HCT116 (cell line): Measurements from ENCODE around the gene APOM.

Experiments
- CTCF ChIP-seq, 3 experiments: fragments of 200-600 bp in 1 of 3; sonication (generic) in 1 of 3; IDR thresholded peaks in 2 of 3; conservative IDR thresholded peaks in 1 of 3; 2 replicates each; pipeline ENCODE4 v1.5.1; 2012 to 2017; ENCODE audit warnings: low read depth in 2 of 3, low read length in 2 of 3, antibody characterized with exemption in 1 of 3, borderline replicate concordance in 1 of 3, control low read depth in 1 of 3, mild to moderate bottlenecking in 1 of 3, mixed read lengths in 1 of 3, mixed run types in 1 of 3, moderate library complexity in 1 of 3; ENCODE audit not compliant: insufficient read depth in 1 of 3
- EGR1 ChIP-seq: IDR thresholded peaks from 2 replicates; pipeline ENCODE4 v1.6.1; 2012; ENCODE audit warnings: low read depth
- ELF1 ChIP-seq: IDR thresholded peaks from 2 replicates; pipeline ENCODE4 v1.6.1; 2012; ENCODE audit warnings: low read depth, borderline replicate concordance
- EZH2 ChIP-seq: fragments of 200-600 bp; sonication (generic); IDR thresholded peaks from 2 replicates; pipeline ENCODE4 v1.6.1; 2017; ENCODE audit warnings: antibody characterized with exemption, mixed run types
- EZH2phosphoT487 ChIP-seq: fragments of 200-600 bp; IDR thresholded peaks from 2 replicates; pipeline ENCODE4 v1.6.1; 2018; ENCODE audit warnings: antibody characterized with exemption, borderline replicate concordance
- POLR2A ChIP-seq: IDR thresholded peaks from 2 replicates; pipeline ENCODE4 v1.7.0; 2011; ENCODE audit warnings: borderline replicate concordance; ENCODE audit not compliant: insufficient read depth, insufficient read length; ENCODE audit errors: extremely low read depth
- RAD21 ChIP-seq: IDR thresholded peaks from 2 replicates; pipeline ENCODE4 v1.6.1; 2012; ENCODE audit warnings: low read depth, mild to moderate bottlenecking
- SRF ChIP-seq: IDR thresholded peaks from 2 replicates; pipeline ENCODE4 v1.6.1; 2012; ENCODE audit warnings: low read depth
- TCF7L2 ChIP-seq: IDR thresholded peaks from 2 replicates; pipeline ENCODE4 v1.7.0; 2011; ENCODE audit warnings: borderline replicate concordance, inconsistent platforms; ENCODE audit not compliant: insufficient read depth, insufficient read length; ENCODE audit errors: extremely low read depth
- ZNF274 ChIP-seq: fragments of 200-500 bp; sonication (Bioruptor generic); IDR thresholded peaks from 2 replicates; pipeline ENCODE4 v1.6.1; 2014; ENCODE audit warnings: mild to moderate bottlenecking, low read depth, low read length, inconsistent platforms
- TF ChIP-seq, protein P1 (sequence below): IDR thresholded peaks from 2 replicates; pipeline ENCODE4 v1.6.1; 2012; ENCODE audit warnings: low read depth

GRCh38 chr6:31676904-31677303 lies 21.2 kb downstream of the APOM start:
- TF ChIP-seq CTCF (IDR thresholded peaks at IDR 0.05 in 2 of 3, conservative IDR thresholded peaks at IDR 0.05 in 1 of 3; ENCODE audit: borderline replicate concordance in 1 of 3, insufficient read depth in 1 of 3, low read depth in 2 of 3, low read length in 2 of 3): no peak
- TF ChIP-seq EZH2phosphoT487: no peak
- no peak for TF ChIP-seq SRF
- TF ChIP-seq, protein P1, sequence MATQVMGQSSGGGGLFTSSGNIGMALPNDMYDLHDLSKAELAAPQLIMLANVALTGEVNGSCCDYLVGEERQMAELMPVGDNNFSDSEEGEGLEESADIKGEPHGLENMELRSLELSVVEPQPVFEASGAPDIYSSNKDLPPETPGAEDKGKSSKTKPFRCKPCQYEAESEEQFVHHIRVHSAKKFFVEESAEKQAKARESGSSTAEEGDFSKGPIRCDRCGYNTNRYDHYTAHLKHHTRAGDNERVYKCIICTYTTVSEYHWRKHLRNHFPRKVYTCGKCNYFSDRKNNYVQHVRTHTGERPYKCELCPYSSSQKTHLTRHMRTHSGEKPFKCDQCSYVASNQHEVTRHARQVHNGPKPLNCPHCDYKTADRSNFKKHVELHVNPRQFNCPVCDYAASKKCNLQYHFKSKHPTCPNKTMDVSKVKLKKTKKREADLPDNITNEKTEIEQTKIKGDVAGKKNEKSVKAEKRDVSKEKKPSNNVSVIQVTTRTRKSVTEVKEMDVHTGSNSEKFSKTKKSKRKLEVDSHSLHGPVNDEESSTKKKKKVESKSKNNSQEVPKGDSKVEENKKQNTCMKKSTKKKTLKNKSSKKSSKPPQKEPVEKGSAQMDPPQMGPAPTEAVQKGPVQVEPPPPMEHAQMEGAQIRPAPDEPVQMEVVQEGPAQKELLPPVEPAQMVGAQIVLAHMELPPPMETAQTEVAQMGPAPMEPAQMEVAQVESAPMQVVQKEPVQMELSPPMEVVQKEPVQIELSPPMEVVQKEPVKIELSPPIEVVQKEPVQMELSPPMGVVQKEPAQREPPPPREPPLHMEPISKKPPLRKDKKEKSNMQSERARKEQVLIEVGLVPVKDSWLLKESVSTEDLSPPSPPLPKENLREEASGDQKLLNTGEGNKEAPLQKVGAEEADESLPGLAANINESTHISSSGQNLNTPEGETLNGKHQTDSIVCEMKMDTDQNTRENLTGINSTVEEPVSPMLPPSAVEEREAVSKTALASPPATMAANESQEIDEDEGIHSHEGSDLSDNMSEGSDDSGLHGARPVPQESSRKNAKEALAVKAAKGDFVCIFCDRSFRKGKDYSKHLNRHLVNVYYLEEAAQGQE: no peak
- no peak for TF ChIP-seq RAD21
- no peak for TF ChIP-seq ZNF274
- no peak for TF ChIP-seq POLR2A
- TF ChIP-seq EZH2: no peak
- TF ChIP-seq ELF1: no peak
- TF ChIP-seq EGR1: no peak
- no peak for TF ChIP-seq TCF7L2
